Measurements from ENCODE around the gene PTDSS2. TPM values are rescaled to one million over a fixed set of nuclear protein-coding genes. Genes with fewer than 3 reads are reported as not detected.
A peak's percentile ranks its signal among the peaks of the same experiment; 100 is the strongest.

Gene PTDSS2
- total and polyA plus RNA-seq, 9 of the 15 experiments (the other 6 are each of a cell fraction or from before 2014, with no cell fraction given): 0.45 to 53.9 (median 17.2) TPM

GRCh38 chr11:518463-519202 lies 68.6 kb downstream of the PTDSS2 start (continued):
- TF ChIP-seq, protein P1, sequence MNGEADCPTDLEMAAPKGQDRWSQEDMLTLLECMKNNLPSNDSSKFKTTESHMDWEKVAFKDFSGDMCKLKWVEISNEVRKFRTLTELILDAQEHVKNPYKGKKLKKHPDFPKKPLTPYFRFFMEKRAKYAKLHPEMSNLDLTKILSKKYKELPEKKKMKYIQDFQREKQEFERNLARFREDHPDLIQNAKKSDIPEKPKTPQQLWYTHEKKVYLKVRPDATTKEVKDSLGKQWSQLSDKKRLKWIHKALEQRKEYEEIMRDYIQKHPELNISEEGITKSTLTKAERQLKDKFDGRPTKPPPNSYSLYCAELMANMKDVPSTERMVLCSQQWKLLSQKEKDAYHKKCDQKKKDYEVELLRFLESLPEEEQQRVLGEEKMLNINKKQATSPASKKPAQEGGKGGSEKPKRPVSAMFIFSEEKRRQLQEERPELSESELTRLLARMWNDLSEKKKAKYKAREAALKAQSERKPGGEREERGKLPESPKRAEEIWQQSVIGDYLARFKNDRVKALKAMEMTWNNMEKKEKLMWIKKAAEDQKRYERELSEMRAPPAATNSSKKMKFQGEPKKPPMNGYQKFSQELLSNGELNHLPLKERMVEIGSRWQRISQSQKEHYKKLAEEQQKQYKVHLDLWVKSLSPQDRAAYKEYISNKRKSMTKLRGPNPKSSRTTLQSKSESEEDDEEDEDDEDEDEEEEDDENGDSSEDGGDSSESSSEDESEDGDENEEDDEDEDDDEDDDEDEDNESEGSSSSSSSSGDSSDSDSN (IDR thresholded peaks at IDR 0.05; ENCODE audit: borderline replicate concordance in 1 of 2, low read depth in 2 of 2, low read length in 2 of 2): peak; percentile 87 to 89; a peak in 3 of 4 replicates
- TF ChIP-seq PRDM10 (IDR thresholded peaks at IDR 0.05; ENCODE audit: partially characterized antibody) (peak; percentile 55), ELF2 (CRISPR knock-in tag; IDR thresholded peaks at IDR 0.05) (no peak), ZNF75A (CRISPR knock-in tag; IDR thresholded peaks at IDR 0.05) (no peak), SETDB1 (IDR thresholded peaks at IDR 0.05; ENCODE audit: low read length) (no peak), SP1 (CRISPR knock-in tag; IDR thresholded peaks at IDR 0.05) (peak; percentile 98), NCOA1 (IDR thresholded peaks at IDR 0.05; ENCODE audit: low read depth) (no peak), EP400 (IDR thresholded peaks at IDR 0.05) (peak; percentile 76), POLR3G (IDR thresholded peaks at IDR 0.05; ENCODE audit: extremely low read depth, insufficient read length, insufficient replicate concordance) (no peak), KDM1A (IDR thresholded peaks at IDR 0.05) (no peak), SP2 (IDR thresholded peaks at IDR 0.05; ENCODE audit: extremely low read depth, low read depth, low read length, poor library complexity, severe bottlenecking) (no peak), ZNF324 (CRISPR knock-in tag; IDR thresholded peaks at IDR 0.05) (no peak), ZBTB33 (CRISPR knock-in tag; IDR thresholded peaks at IDR 0.05) (peak; percentile 96), ATF4 (CRISPR knock-in tag; IDR thresholded peaks at IDR 0.05) (0 out of 2 replicates have a peak, but pooled peaks have one; percentile 50)
- TF ChIP-seq, protein P2, sequence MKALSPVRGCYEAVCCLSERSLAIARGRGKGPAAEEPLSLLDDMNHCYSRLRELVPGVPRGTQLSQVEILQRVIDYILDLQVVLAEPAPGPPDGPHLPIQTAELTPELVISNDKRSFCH (CRISPR knock-in tag; IDR thresholded peaks at IDR 0.05): no peak
- TF ChIP-seq, protein P2 (tag; IDR thresholded peaks at IDR 0.05): peak; percentile 87
- TF ChIP-seq, protein P3, sequence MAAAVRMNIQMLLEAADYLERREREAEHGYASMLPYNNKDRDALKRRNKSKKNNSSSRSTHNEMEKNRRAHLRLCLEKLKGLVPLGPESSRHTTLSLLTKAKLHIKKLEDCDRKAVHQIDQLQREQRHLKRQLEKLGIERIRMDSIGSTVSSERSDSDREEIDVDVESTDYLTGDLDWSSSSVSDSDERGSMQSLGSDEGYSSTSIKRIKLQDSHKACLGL (CRISPR knock-in tag; IDR thresholded peaks at IDR 0.05; ENCODE audit: borderline replicate concordance, poor library complexity, severe bottlenecking): no peak
